GM10266 (cell line): ENCODE measurements around the gene HSD3B7.

Experiments used
- DNase-seq: peaks from one replicate; pipeline ENCODE4 v3.0.0; 2012; ENCODE audit errors: extremely low spot score
- TF ChIP-seq, protein P1 (sequence below): IDR thresholded peaks from 2 replicates; pipeline ENCODE4 v1.5.1; 2012; ENCODE audit warnings: mild to moderate bottlenecking, low read depth; ENCODE audit not compliant: control insufficient read depth, insufficient read depth; ENCODE audit errors: missing control alignments

Gene HSD3B7

DNA sequence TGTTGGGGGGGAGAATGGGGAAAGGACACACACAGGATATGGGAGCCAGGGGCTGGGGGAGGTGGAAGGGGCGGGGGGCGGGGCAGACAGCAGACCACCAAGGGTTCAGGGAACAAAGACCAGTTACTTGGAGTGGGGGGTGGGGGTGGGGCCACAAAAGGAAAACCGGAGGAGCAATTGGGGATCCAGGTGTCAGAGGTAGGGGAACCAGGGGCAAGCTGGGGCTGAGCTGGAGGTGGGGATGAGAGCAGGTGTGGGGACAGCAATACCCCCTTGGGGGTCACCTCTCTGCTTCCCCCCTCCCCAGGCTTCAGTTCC, 37.5 kb upstream of the HSD3B7 start:
- no peak for DNase-seq
- TF ChIP-seq, protein P1, sequence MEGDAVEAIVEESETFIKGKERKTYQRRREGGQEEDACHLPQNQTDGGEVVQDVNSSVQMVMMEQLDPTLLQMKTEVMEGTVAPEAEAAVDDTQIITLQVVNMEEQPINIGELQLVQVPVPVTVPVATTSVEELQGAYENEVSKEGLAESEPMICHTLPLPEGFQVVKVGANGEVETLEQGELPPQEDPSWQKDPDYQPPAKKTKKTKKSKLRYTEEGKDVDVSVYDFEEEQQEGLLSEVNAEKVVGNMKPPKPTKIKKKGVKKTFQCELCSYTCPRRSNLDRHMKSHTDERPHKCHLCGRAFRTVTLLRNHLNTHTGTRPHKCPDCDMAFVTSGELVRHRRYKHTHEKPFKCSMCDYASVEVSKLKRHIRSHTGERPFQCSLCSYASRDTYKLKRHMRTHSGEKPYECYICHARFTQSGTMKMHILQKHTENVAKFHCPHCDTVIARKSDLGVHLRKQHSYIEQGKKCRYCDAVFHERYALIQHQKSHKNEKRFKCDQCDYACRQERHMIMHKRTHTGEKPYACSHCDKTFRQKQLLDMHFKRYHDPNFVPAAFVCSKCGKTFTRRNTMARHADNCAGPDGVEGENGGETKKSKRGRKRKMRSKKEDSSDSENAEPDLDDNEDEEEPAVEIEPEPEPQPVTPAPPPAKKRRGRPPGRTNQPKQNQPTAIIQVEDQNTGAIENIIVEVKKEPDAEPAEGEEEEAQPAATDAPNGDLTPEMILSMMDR, result no peak

DNA sequence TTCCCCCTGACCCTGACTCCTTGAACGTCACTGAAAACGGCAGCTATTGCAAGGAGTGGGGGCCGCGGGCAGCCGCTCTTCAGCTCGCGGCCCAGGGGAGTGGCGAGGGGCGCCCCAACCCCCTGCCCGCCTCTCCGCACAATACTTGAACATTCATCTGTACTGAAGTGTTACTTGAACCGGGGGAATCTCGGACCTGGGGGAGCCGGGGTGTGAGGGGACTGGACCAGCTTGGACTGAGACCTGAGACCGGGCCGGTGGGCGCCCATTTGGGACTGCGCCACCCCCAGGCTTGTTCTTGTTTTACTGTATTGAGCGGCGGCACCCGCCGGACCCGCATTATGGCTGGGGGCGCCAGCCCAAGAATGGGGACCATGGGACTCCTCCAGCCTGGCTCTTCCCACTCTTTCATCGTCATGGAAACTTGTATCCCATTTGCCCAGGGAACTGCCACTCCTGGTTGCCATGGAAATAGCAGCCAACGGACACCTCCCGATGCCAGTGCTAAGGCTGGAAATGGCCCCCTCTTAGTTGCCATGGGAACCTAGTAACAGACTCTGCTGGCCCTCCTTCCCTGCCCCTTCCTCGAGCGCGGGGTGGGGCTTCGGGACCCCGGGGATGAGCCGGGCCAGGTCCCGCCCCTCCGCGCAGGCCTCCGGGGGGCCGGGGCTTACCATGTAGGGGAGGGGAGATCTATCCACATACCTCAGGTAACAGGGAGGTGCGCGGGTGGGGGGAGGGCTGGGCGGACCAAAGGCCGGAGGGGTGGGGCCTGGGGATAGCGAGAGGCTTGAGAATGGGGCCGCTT, 36.9 kb upstream of the HSD3B7 start:
- DNase-seq, result peak; percentile 51
- TF ChIP-seq, protein P1, result no peak

- TF ChIP-seq, protein P1, result no peak
- DNase-seq, result peak; percentile 92
These were observed 36.0 kb upstream of the HSD3B7 start, which contains the start of gene ORAI3 for GRCh38 chr16:30948667-30949649. Gene ORAI3 (plus strand): TSS chr16:30949068. CDS start chr16:30949290, 222 bp downstream.

DNA sequence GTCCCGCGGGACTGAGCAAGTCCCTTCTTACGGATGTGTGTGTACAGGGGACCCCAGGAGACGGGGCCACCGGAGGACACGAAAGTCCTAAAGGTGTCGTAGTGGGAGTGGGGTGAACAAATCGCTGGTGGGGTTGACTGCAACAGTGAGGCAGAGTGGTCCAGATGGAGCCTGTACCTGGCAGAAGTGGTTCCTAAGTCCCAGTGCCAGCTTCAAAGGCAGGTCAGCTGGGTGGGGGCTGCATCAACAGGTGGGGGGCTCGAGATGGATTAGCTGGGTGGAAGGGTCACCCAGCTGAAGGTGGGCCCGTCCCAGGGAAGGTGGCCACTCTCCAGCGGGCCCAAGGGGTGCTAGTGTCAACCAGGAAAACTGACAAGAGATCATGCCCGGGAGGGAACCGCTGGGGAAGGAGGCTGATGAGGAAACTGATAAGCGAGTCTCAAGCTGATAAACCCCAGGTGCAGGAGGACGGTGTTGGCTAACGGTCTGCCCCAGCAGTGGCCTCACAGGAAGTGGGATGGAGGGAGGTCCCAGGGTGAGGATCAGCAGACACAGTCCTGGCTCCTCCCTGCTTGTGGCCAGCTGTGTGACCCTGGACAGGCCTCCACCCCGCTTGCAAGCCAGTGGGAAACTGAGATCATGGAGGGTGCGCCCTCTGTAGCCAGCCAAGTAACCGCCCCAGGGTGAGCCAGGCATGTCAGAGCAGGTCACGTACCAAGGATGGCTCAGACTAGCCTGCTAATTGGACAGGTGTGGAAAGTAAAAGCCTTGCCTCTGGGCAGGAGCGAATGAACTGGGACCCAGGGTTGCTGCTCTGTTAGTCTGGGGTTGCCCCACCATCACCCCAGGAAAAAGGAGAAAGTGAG, 35.1 kb upstream of the HSD3B7 start:
- TF ChIP-seq, protein P1, result peak; percentile 42
- DNase-seq, result peak; percentile 74

GRCh38 chr16:30950516-30951065, 34.4 kb upstream of the HSD3B7 start:
- no peak for DNase-seq
- TF ChIP-seq, protein P1, result no peak

GRCh38 chr16:30951193-30951592, 33.8 kb upstream of the HSD3B7 start:
- DNase-seq, result no peak

More at GRCh38 chr16:30951193-30951592, 33.8 kb upstream of the HSD3B7 start:
- TF ChIP-seq, protein P1, result no peak
